Measurements from ENCODE around the gene SPRN.

- TF ChIP-seq CTCF (conservative IDR thresholded peaks at IDR 0.05; ENCODE audit: low read depth, low read length) (no peak), POLR2A (IDR thresholded peaks at IDR 0.05; ENCODE audit: low read depth, low read length) (no peak)
Observed at GRCh38 chr10:133401981-133402725, 22.3 kb downstream of the SPRN start.

Measured in IMR-90 (cell line).